Activated naive CD4-positive, alpha-beta T cell treated with anti-CD3 and anti-CD28 coated beads, Interleukin-2, amount 50 U/mL, for 24 hours (primary cell): ENCODE results near the gene CIROP.

Source experiments
- H3K27ac Mint-ChIP-seq: one replicate; pipeline ENCODE4 v1.8.0; 2021; ENCODE audit warnings: mild to moderate bottlenecking, mixed read lengths
- H3K27me3 Mint-ChIP-seq: one replicate; pipeline ENCODE4 v1.8.0; 2021; ENCODE audit warnings: mixed read lengths
- H3K36me3 Mint-ChIP-seq: one replicate; pipeline ENCODE4 v1.8.0; 2021; ENCODE audit warnings: mixed read lengths
- H3K4me1 Mint-ChIP-seq: one replicate; pipeline ENCODE4 v1.8.0; 2021; ENCODE audit warnings: mixed read lengths
- H3K4me3 Mint-ChIP-seq: one replicate; pipeline ENCODE4 v1.8.0; 2021; ENCODE audit warnings: mild to moderate bottlenecking, mixed read lengths
- H3K9me3 Mint-ChIP-seq: one replicate; pipeline ENCODE4 v1.8.0; 2021; ENCODE audit warnings: mixed read lengths

Gene CIROP

DNA sequence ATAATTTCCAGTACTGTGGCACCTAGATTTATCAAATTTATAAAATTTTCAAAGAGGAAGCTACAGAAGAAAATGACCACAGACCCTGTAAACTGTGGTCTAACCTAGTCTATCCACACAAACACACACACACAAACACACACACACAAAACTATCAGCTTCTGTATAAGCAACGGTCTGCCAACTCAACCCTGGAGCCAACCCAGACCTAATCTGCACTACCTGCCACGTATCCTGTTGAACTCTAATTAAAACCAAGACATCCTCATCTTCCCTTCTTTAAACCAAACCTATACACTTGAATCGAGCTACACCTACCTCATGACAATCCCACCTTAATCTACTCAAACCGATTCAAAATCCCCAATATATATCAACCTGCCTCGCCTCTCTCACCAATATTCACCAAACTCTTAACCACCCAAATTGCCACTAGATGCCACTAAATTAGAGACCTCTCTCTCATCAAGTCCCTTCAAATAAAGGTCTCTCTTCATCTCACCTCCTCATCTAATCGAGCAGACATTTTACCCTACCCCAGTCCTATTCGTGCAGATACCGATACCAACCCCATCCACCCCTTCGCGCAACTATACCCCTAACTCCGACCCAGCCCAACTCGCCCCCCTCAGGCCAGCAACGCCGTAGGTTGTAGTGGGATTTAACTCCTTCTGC is 10.7 kb downstream of the CIROP start:
- Mint-ChIP-seq H3K36me3 (peaks cover 16% of the 10 kb centered on the region), H3K27me3 (no peaks in the 10 kb centered on the region), H3K9me3 (no peaks in the 10 kb centered on the region), H3K4me1 (peaks cover 50% of the 10 kb centered on the region), H3K4me3 (no peak overlapping the region), H3K27ac (no peak overlapping the region)

DNA sequence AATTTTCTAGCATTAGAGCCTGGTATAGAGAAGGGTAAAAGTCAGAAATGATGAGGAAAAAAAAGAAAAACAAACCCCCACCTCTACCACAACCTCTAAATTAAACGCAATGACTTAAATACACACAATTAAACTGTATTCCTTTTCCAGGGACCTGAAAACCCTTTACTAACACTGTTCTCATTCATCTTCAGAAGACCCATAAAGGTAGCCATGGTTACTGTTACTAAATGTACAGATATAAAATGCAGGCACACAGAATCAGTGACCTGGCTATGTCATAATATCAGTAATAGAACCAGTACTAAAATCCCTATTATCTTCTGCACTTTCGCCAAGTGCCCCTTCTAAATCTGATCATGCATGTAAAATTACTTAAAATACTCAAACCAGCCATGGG is 11.3 kb downstream of the CIROP start:
- Mint-ChIP-seq H3K9me3 (no peaks in the 10 kb centered on the region), H3K27ac (no peak overlapping the region), H3K4me3 (no peak overlapping the region), H3K27me3 (no peaks in the 10 kb centered on the region), H3K4me1 (peaks cover 49% of the 10 kb centered on the region), H3K36me3 (peaks cover 15% of the 10 kb centered on the region)

DNA sequence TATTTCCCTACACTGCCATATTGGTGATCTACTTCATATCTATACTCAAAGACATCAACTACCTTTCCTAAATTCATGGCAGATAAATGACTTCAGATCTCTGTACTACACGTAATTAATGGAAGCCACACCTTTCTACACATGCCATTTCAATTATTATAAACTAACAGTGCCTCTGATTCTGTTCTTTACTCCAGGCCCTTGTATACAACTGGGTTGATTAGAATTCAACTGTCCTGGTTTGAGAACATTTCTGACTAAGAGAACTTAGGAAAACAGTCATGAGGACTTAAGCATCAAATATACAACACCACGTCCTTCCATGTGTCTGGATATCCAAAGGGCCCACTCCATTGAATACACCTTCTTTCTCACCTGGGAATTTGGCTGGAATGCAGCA is 11.7 kb downstream of the CIROP start:
- Mint-ChIP-seq H3K27me3 (no peaks in the 10 kb centered on the region), H3K27ac (no peak overlapping the region), H3K9me3 (no peaks in the 10 kb centered on the region), H3K4me1 (peaks cover 49% of the 10 kb centered on the region), H3K36me3 (peaks cover 15% of the 10 kb centered on the region), H3K4me3 (no peak overlapping the region)

DNA sequence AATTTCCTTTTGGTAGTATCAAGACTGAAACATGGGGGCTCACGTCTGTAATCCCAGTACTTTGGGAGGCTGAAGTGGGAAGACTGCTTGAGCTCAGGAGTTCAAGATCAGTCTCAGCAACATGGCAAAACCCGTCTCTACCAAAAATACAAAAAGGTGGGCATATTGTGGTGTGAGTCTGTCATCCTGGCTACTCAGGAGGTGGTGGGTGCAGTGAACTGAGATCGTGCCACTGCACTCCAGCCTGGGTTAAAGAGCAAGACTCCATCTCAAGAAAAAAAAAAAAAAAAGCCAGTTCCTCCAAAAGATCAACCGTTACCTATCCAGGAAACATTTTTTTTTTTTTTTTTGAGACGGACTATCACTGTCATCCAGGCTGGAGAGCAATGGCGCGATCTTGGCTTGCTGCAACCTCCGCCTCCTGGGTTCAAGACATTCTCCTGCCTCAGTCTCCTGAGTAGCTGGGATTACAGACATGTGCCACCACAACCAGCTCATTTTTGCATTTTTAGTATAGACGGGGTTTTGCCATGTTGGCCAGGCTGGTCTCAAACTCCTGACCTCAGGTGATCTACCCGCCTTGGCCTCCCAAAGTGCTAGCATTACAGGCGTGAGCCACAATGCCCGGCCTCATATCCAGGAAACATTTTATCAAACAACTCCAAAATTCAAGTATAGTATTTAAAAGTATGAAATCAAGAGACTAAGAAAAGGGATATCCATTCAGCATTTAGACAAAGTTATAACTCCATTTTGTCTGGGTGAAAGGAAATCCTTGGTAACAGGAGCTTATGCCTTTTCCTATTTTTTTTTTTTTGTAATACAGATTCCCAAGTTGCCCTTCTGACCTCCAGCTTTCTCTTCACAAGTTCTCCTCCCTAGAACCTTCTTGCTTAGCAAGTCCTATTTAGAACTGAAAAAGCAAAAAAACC is 13.2 kb downstream of the CIROP start:
- Mint-ChIP-seq H3K4me3 (peak overlapping the region; percentile 9), H3K36me3 (peaks cover 18% of the 10 kb centered on the region), H3K27me3 (no peaks in the 10 kb centered on the region), H3K4me1 (peaks cover 50% of the 10 kb centered on the region), H3K9me3 (no peaks in the 10 kb centered on the region), H3K27ac (peak overlapping the region; percentile 36)

DNA sequence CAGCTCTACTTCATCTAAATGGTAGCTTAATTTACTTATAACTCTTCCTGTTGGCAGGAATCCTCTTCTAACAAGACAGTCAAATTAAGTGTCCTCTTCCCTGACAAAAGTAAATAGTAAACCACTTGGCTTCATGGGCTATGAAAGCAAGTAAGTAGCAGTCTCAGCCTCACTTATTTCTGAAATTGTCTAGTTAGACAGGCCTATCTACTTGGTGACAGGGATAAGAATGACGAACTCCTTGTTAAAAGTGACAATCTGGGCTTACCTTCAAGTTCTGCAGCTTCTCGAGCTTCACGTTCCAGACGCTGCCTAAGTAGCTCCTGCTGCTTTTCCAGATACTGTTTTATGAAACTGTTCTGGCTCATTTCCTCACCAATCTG is 14.5 kb downstream of the CIROP start:
- no peaks in the 10 kb centered on the region for H3K27me3 Mint-ChIP-seq
- H3K36me3 Mint-ChIP-seq = peaks cover 24% of the 10 kb centered on the region
- H3K4me3 Mint-ChIP-seq = no peak overlapping the region
- H3K27ac Mint-ChIP-seq = peak overlapping the region; percentile 81
- H3K9me3 Mint-ChIP-seq = no peaks in the 10 kb centered on the region
- peaks cover 62% of the 10 kb centered on the region for H3K4me1 Mint-ChIP-seq

DNA sequence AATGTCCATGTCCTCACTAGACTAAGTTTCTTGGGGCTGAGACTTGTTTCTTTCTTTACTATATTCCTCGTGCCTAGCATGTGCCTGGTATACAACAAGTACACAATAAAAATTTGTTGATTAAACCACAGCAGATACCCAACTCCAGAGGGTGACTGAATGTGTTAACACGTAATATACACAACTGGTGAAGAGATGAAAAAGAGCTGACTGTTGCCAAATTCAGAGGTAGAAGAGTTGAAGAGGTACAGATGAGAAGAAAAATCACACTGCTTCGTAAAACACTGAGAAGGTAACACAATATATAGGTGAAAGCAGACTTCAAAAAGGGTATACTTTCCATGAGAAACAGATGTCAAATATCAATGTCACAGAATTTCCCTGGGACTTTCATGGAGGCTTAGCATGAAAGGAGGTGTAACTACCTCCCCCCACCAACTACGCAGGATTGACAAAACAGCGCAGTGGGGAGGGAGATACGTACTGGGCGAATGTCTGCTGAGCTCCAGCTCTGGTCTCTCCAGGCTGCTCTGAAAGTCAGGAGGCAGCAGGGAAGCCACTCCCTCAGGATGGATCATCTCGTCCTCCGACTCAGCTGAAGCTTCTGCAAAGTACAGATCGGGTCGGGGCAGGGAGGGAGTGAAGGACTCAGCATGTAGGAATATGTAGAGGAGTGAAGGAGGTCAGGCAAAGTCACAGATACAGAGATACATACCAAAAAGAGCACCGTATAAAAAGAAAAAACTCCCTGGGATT is 15.1 kb downstream of the CIROP start:
- no peaks in the 10 kb centered on the region for H3K9me3 Mint-ChIP-seq
- H3K27me3 Mint-ChIP-seq = no peaks in the 10 kb centered on the region
- no peak overlapping the region for H3K4me3 Mint-ChIP-seq
- peaks cover 64% of the 10 kb centered on the region for H3K4me1 Mint-ChIP-seq
- peak overlapping the region; percentile 68 for H3K27ac Mint-ChIP-seq
- peaks cover 24% of the 10 kb centered on the region for H3K36me3 Mint-ChIP-seq

DNA sequence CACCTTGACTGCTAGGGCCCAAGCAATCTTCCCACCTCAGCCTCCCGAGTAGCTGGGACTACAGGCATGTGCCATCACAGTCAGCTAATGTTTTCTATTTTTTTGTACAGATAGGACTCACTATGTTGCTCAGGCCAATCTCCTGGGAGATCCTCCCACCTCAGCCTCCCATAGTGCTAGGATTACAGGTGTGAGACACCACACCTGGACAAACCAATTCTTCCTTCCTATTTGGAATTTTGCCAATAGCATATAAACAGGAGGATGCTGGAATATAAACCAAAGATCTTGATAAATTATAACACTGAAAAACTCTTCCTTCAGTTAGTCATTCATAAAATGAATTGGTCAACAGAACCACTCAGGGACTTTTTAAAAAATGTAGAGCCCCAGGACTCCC is 18.2 kb downstream of the CIROP start:
- Mint-ChIP-seq H3K27me3 (no peaks in the 10 kb centered on the region), H3K36me3 (peaks cover 21% of the 10 kb centered on the region), H3K9me3 (no peaks in the 10 kb centered on the region), H3K4me3 (no peak overlapping the region), H3K27ac (peak overlapping the region; percentile 41), H3K4me1 (peaks cover 45% of the 10 kb centered on the region)

DNA sequence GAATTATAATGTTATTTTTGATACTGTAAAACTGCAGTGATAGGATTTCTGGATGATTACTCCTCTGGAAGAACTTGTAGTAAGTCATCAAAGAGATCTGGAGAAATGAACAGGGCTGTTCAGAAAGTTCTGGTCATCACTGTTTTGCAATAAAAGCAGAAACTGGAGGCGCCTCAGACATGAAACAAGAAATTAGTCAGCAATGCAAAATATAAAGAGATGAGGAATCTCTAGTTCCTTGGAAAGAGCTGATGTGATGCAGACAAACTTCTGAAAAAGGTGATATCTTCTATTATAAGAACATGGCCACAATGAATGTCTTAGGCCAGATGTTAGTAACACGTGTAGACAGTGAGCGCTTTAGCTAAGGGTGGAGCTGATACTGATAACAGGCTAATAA is 19.3 kb downstream of the CIROP start:
- Mint-ChIP-seq H3K27me3 (no peaks in the 10 kb centered on the region), H3K9me3 (no peaks in the 10 kb centered on the region), H3K27ac (peak overlapping the region; percentile 76), H3K4me1 (peaks cover 42% of the 10 kb centered on the region), H3K36me3 (peaks cover 24% of the 10 kb centered on the region), H3K4me3 (no peak overlapping the region)

DNA sequence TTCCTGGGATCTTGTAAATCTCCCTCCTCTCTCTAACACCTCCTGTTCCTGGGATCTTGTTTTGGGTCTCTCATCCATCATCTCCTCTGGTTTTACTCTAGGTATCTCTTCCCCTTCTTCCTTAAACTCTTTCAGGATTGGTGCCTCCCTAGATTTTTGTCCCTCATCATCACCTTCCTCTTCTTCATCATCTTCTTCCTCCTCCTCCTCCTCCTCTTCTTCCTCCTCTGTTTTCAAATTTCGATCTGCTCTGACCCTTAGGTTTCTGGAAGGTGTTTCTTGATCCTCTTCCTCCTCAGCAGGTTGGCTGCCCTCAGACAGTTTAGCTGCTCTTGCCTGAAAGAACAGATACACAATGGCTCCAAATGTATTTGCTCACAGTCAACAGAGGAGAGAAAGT is 24.3 kb downstream of the CIROP start:
- no peaks in the 10 kb centered on the region for H3K27me3 Mint-ChIP-seq
- H3K4me1 Mint-ChIP-seq = peaks cover 16% of the 10 kb centered on the region
- peak overlapping the region; percentile 52 for H3K27ac Mint-ChIP-seq
- no peaks in the 10 kb centered on the region for H3K9me3 Mint-ChIP-seq
- H3K36me3 Mint-ChIP-seq = peaks cover 11% of the 10 kb centered on the region
- H3K4me3 Mint-ChIP-seq = no peak overlapping the region

DNA sequence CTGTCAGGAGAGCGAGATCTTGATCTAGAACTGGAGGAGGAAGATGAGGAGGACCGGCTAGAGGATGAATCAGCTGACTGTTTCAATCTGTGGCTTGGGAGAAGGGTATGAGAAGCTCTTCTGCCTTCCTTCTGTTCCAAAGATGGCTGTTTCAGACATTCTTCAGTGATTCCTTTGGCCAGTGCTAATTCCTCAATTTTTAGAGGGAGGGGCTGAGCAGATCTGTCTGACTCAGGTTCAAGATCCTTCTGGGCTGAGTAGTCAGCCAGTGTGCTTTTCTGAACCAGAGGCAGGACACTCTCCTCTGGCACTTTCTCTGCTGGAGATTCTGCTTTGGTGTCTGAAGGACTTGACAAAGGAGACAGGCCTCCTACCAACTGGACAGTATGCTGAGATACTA is 25.1 kb downstream of the CIROP start:
- no peak overlapping the region for H3K4me3 Mint-ChIP-seq
- H3K27ac Mint-ChIP-seq = peak overlapping the region; percentile 79
- H3K4me1 Mint-ChIP-seq = peaks cover 12% of the 10 kb centered on the region
- no peaks in the 10 kb centered on the region for H3K9me3 Mint-ChIP-seq
- no peaks in the 10 kb centered on the region for H3K27me3 Mint-ChIP-seq
- peaks cover 11% of the 10 kb centered on the region for H3K36me3 Mint-ChIP-seq

DNA sequence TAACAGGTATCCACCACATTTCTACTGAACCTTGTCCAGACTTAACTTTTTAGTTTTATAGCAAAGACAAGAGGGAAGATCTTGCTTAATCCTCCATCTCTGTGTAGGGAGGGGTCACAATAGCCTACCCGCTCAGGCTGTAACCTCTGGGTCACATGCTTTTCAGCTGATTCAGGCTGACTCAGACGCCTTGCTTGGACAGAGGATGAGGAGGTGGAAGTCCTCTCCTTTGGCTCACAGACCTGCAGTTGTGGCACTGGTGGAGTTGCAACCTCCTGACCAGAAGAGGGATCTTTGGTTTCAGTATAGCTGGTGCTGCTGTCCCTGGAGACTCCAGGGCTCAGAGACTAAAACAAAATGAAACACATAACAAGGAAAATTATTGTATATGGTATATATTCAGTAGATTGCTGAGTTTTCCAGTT is 26.1 kb downstream of the CIROP start:
- peaks cover 8% of the 10 kb centered on the region for H3K4me1 Mint-ChIP-seq
- H3K27ac Mint-ChIP-seq = no peak overlapping the region
- H3K4me3 Mint-ChIP-seq = no peak overlapping the region
- peaks cover 11% of the 10 kb centered on the region for H3K36me3 Mint-ChIP-seq
- H3K27me3 Mint-ChIP-seq = no peaks in the 10 kb centered on the region
- H3K9me3 Mint-ChIP-seq = no peaks in the 10 kb centered on the region

DNA sequence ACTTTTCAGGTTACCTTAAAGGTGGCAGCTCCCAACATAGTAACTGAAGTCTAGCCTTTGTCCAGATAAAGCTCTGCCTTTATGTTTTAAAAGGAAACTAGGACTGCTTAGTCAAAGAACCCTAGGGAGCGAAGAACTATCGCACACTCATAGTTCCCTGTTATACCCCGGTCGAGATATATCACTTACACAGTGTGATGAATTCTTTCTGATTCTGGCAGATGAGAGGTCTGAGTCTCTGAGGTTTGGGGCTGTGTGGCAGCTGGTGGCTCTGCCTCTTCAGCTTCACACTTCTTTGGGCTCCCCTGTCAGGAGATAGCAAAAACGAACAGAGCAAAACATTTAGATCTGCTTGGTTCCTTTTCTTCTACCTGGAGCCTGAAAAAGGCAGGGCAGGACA is 26.8 kb downstream of the CIROP start:
- H3K9me3 Mint-ChIP-seq = no peaks in the 10 kb centered on the region
- H3K27ac Mint-ChIP-seq = peak overlapping the region; percentile 17
- no peak overlapping the region for H3K4me3 Mint-ChIP-seq
- no peaks in the 10 kb centered on the region for H3K27me3 Mint-ChIP-seq
- peaks cover 8% of the 10 kb centered on the region for H3K4me1 Mint-ChIP-seq
- H3K36me3 Mint-ChIP-seq = peaks cover 11% of the 10 kb centered on the region

DNA sequence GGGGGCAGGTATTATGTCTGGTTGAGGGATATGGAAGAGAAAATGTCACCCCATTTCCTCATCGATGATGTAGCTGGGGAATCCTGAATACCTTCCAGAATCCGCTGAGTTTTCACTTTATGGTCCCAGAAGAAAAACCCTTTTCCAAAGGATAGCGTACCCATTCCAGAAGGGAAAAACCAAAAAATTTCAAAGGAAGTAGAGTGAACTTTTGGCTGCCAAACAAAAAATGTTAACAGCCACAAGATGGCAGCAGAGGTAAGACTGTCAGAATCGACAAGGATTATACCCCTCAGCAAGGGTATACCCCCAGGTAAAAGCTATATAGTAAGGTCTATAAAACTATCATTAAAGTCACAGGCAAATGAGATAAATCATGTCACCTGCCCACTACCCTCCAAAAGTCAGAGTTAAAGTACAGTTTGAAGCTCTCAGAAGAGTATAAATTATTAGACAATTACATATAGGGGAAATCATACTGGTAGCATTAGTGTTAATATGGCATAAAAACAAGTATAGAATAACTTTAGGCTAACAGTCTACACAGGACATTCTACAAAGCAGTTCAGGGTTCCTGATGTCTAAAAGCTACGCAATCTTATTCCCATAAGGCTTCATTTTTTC is 27.9 kb downstream of the CIROP start:
- H3K27ac Mint-ChIP-seq = no peak overlapping the region
- no peak overlapping the region for H3K4me3 Mint-ChIP-seq
- H3K4me1 Mint-ChIP-seq = peaks cover 15% of the 10 kb centered on the region
- H3K27me3 Mint-ChIP-seq = no peaks in the 10 kb centered on the region
- no peaks in the 10 kb centered on the region for H3K9me3 Mint-ChIP-seq
- H3K36me3 Mint-ChIP-seq = peaks cover 11% of the 10 kb centered on the region

DNA sequence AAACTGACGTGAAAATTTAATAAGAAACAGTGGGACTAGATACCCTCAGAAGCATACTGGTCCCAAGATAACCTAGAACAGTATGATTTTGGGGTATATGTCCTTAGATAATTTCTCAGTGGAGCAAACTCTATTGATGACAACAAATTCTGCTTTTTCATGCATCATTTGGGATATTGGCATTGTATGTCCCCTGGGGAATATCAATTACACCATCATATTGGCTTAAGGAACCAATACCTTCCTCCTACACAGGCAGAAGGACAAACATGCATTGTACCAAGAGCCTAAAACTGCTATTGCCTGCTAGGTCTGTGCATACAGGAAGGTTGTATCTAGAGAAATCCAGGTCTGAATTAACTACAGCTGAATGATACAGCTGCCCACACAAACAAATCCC is 29.9 kb downstream of the CIROP start:
- no peaks in the 10 kb centered on the region for H3K9me3 Mint-ChIP-seq
- H3K36me3 Mint-ChIP-seq = peaks cover 10% of the 10 kb centered on the region
- H3K27ac Mint-ChIP-seq = no peak overlapping the region
- H3K4me3 Mint-ChIP-seq = no peak overlapping the region
- H3K27me3 Mint-ChIP-seq = no peaks in the 10 kb centered on the region
- peaks cover 29% of the 10 kb centered on the region for H3K4me1 Mint-ChIP-seq

DNA sequence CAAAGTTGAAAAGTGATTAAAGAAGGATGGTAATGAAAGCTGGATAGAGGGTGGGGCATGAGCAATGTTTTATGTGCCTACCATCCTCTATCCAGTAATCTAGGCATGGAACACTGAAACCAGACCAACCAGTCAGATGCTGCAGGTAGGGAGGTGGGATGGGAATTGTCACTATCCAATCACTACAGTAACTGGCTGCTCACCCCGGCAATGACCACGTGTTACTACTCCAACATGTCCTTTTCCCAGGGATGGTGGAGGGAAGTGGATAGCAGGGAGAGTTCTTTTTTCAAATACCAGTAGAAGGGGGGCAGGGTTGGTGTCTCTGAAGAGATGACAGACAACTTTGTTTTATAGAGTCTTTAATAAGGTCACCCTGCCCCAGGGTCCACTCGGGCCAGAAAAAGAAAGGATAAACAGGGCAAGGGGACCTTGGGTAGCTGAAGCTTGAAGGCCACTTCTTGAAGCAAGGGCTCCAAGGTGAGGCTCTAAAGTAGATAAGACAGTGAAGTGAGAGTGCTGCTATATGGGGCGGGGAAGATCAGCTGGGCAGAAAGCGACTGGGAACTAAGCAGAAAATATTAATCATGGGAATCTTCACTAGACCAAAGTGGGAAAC is 32.8 kb downstream of the CIROP start:
- Mint-ChIP-seq H3K4me3 (peak overlapping the region; percentile 94), H3K36me3 (peaks cover 10% of the 10 kb centered on the region), H3K27ac (peak overlapping the region; percentile 98), H3K4me1 (peaks cover 35% of the 10 kb centered on the region), H3K9me3 (no peaks in the 10 kb centered on the region), H3K27me3 (no peaks in the 10 kb centered on the region)
